Esophagus muscularis mucosa (tissue), 4 donors: ENCODE data around the gene MADD. TPM values are rescaled to one million over a fixed set of nuclear protein-coding genes. Genes with fewer than 3 reads are reported as not detected.

Experiments used
- DNase-seq: peaks from one replicate; pipeline ENCODE4 v3.0.0-alpha.2; 2017; ENCODE audit errors: extremely low spot score
- H3K27ac ChIP-seq, 4 donors: fragments of 200-600 bp; sonication (generic); replicated peaks in 1 of 4; 1 replicate in 3 of 4; 2 replicates in 1 of 4; pipeline ENCODE4 v1.5.1; 2016 to 2019; ENCODE audit warnings: mild to moderate bottlenecking in 1 of 4
- H3K27me3 ChIP-seq, 4 donors: fragments of 200-600 bp; sonication (generic); one replicate each; pipeline versions ENCODE4 v1.5.1 to v1.6.0; 2016 to 2019
- H3K36me3 ChIP-seq, 4 donors: fragments of 200-600 bp; sonication (generic); one replicate each; pipeline ENCODE4 v1.5.1; 2016 to 2019
- H3K4me1 ChIP-seq, 4 donors: fragments of 200-600 bp; sonication (generic); one replicate each; pipeline ENCODE4 v1.5.1; 2016 to 2019
- H3K4me3 ChIP-seq, 4 donors: fragments of 200-600 bp; sonication (generic); 1 replicate in 2 of 4; 2 replicates in 2 of 4; pipeline ENCODE4 v1.5.1; 2016 to 2019; ENCODE audit warnings: mild to moderate bottlenecking in 4 of 4, moderate library complexity in 1 of 4
- H3K9me3 ChIP-seq, 4 donors: fragments of 200-600 bp; sonication (generic); 1 replicate in 3 of 4; 2 replicates in 1 of 4; pipeline ENCODE4 v1.5.1; 2016 to 2019
- EP300 ChIP-seq: sonication (generic); formaldehyde crosslinking; IDR thresholded peaks from one replicate; pipeline ENCODE4 v1.6.1; 2017; ENCODE audit warnings: antibody characterized with exemption
- POLR2A ChIP-seq: fragments of 450-650 bp; IDR thresholded peaks from one replicate; pipeline ENCODE4 v1.6.1; 2017; ENCODE audit warnings: antibody characterized with exemption, moderate library complexity, mild to moderate bottlenecking, low read depth
- POLR2AphosphoS5 ChIP-seq, 2 donors: sonication (generic); formaldehyde crosslinking; IDR thresholded peaks; one replicate each; pipeline ENCODE4 v1.6.1; 2017; ENCODE audit warnings: antibody characterized with exemption in 2 of 2
- WGBS: methylation state at CpG from one replicate; pipeline ENCODE4 v1.1.5; 2018; 5-methylcytosine and 5-hydroxymethylcytosine counted together
- intact Hi-C: fragments of 100-400 bp; cut with DNase I; formaldehyde crosslinking; loops from one replicate; pipeline ENCODE4 v1.15.1; 2023
- total RNA-seq, 4 donors: library from RNA; depleted of rRNA; stranded (reverse); fragments of >200 nt; gene quantifications; one replicate each; pipeline versions ENCODE4 v1.1.0 to v1.2.1, GENCODE V29; 2016
- TF ChIP-seq, protein P1 (sequence below), 3 experiments: fragments of 200-600 bp in 2 of 3; fragments of 450-650 bp in 1 of 3; sonication (generic) in 2 of 3; IDR thresholded peaks; one replicate each; pipeline ENCODE4 v1.5.1; 2017 to 2019; ENCODE audit warnings: antibody characterized with exemption in 3 of 3, mild to moderate bottlenecking in 2 of 3, moderate library complexity in 1 of 3

MADD gene
- total RNA-seq, 4 donors from 2014 or later: 27.8 to 35.4 (median 32.7) TPM

DNA sequence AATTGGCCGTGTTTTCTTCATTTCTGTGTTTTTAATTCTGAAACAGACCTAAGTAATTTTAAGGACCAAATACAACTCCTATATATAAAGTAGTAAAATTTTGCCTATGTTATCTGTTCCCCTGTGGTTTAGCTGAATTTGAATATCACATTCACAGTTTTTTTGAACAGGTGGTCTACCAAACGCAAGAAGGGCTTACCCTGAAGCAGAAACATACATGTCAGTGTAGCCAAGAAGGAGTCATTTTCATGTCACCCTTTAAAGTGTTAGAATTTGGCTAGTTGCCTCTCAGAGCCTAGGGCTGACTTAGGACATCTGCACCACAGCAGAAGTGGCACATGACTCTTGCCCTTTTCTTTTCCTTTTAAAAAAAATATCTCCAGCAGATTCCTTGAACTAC is 48.2 kb downstream of the MADD start:
- DNase-seq: no peak
- Histone ChIP-seq H3K36me3 (peaks cover 50 to 73% (median 57%) of the 10 kb centered on the region in 4 donors), H3K4me1 (no peaks in the 10 kb centered on the region), H3K27me3 (no peaks in the 10 kb centered on the region), H3K27ac (no peak overlapping the region), H3K4me3 (no peak overlapping the region), H3K9me3 (no peaks in the 10 kb centered on the region)
- WGBS: 94% methylated on average over 2 of the region's 2 CpGs
- intact Hi-C loops: no loop called here
- no peak for TF ChIP-seq EP300
- no peak for TF ChIP-seq POLR2A

DNA sequence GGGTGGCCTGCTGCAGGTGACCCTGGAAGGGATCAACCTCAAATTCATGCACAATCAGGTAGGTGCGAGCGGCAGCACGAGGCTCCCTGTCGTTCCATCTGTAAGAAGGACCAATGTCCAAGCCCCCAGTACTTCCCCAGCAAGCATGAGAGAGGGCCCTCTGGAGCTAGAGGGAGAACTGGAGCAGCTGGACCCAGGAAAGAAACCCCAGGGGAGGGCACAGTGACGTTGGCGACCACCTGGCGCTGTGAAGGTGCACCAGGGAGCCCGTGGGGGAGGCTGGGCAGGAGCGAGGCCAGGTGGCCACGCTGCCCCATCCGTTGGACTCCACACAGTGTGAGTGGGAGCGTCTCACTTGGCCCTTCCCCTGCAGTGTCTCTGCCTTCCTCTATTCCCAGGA is 54.6 kb downstream of the MADD start:
- Histone ChIP-seq H3K9me3 (no peaks in the 10 kb centered on the region), H3K27ac (no peak overlapping the region), H3K4me1 (peaks cover 5 to 8% (median 6%) of the 10 kb centered on the region in 4 donors), H3K4me3 (no peak overlapping the region), H3K36me3 (peaks cover under 1 to 51% (median 16%) of the 10 kb centered on the region in 4 donors), H3K27me3 (no peaks in the 10 kb centered on the region)
- TF ChIP-seq, protein P1, sequence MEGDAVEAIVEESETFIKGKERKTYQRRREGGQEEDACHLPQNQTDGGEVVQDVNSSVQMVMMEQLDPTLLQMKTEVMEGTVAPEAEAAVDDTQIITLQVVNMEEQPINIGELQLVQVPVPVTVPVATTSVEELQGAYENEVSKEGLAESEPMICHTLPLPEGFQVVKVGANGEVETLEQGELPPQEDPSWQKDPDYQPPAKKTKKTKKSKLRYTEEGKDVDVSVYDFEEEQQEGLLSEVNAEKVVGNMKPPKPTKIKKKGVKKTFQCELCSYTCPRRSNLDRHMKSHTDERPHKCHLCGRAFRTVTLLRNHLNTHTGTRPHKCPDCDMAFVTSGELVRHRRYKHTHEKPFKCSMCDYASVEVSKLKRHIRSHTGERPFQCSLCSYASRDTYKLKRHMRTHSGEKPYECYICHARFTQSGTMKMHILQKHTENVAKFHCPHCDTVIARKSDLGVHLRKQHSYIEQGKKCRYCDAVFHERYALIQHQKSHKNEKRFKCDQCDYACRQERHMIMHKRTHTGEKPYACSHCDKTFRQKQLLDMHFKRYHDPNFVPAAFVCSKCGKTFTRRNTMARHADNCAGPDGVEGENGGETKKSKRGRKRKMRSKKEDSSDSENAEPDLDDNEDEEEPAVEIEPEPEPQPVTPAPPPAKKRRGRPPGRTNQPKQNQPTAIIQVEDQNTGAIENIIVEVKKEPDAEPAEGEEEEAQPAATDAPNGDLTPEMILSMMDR (IDR thresholded peaks at IDR 0.05): no peak
- TF ChIP-seq POLR2AphosphoS5 (IDR thresholded peaks at IDR 0.05): no peak
- no peak for TF ChIP-seq EP300
- no peak for TF ChIP-seq POLR2A
- intact Hi-C loops: no loop called here
- WGBS: 87% methylated on average over 3 of the region's 12 CpGs
- no peak for DNase-seq

DNA sequence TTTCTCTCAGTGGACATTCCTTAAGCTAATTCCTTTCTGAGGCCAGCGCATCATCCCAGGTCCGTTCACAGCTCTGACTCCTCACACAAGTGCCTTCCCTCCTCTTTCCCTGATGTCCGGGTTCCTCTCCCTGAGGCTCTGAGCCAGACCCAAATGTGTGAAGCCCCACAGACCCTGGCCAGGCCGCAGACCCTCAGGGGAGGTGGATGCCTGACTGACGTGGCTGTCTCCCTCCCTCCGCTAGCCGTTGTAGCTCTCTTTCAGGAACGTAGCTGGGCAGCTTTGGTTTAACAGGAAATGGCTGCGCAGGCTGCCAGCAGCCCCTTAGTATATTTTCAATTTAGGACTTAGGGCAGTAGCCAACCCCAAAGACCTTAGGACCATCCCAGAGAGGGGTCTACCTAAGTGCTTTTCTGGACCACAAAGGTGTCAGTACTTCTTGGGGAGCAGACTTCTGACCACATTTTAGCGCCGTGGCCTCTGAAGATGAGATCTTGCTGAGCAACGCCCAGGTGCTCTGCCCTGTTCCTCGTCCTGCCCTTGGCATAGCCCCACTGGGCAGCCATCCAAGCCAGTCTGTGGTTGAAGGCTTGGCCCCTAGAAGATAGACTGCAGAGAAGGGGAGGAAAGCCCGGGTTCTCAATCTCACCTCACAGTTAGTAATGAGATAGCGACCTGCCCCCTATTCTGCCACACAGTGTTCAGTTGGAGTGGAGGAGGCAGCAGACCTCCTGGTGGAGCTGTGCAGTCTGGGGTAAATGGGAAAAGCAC is 55.5 kb downstream of the MADD start:
- Histone ChIP-seq H3K9me3 (no peaks in the 10 kb centered on the region), H3K4me3 (no peak overlapping the region), H3K27ac (no peak overlapping the region), H3K27me3 (no peaks in the 10 kb centered on the region), H3K36me3 (peaks cover 0 to 54% (median 12%) of the 10 kb centered on the region in 4 donors), H3K4me1 (peaks cover 14 to 18% (median 16%) of the 10 kb centered on the region in 4 donors)
- intact Hi-C loops: no loop called here
- DNase-seq: no peak
- TF ChIP-seq EP300 (no peak), POLR2AphosphoS5 (IDR thresholded peaks at IDR 0.05) (no peak), POLR2A (no peak)
- TF ChIP-seq, protein P1 (IDR thresholded peaks at IDR 0.05): no peak
- WGBS: 82% methylated on average over 15 of the region's 15 CpGs

DNA sequence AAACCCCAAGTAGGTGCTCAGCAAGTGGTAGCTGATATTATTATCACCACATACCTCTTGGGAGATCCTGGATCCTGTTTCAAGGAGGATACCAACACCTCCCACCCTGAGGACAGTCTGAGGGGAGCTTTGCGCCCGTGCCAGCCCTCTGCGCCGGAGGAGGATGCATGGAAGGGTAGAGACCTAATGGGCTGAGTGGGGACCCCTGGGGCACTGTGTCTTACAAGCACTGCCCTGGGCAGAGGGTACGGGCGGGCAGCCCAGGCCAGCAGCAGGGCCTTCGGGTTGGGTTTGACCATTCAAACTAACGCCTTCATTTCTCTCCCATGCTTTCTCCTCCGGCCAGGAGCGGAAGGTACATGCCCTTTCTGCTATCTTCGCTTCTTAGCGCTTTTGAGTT is 56.3 kb downstream of the MADD start:
- TF ChIP-seq POLR2A (no peak), POLR2AphosphoS5 (IDR thresholded peaks at IDR 0.05) (no peak), EP300 (no peak)
- TF ChIP-seq, protein P1 (IDR thresholded peaks at IDR 0.05): no peak
- H3K27ac ChIP-seq: no peak overlapping the region
- H3K27me3 ChIP-seq: no peaks in the 10 kb centered on the region
- WGBS: 96% methylated on average over 10 of the region's 12 CpGs
- no peaks in the 10 kb centered on the region for H3K9me3 ChIP-seq
- no peak for DNase-seq
- intact Hi-C loops: no loop called here
- H3K36me3 ChIP-seq: peaks cover under 1 to 54% (median 13%) of the 10 kb centered on the region in 4 donors
- H3K4me3 ChIP-seq: no peak overlapping the region
- H3K4me1 ChIP-seq: peaks cover 17 to 20% (median 19%) of the 10 kb centered on the region in 4 donors

DNA sequence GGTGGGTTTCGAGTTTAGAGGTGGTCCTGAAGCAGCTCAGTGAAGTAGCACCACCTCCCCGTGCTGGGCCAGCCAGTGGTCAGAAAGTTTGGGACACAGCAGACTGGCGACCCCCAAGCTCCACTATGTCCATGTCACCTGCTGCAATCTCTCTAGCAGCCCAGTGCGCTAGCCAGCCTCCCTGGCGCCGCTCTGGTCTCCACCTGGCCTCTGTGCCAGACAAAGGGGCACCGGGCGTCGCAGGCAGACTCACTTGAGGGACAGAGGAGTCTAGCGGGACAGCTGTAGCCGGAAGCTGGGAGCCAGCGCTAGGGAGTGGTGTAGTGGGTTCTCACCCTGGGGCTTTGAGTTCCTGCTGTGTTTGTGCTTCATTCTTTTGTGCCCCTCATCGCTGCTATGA is 57.1 kb downstream of the MADD start:
- Histone ChIP-seq H3K27ac (no peak overlapping the region), H3K27me3 (no peaks in the 10 kb centered on the region), H3K36me3 (peaks cover 9 to 54% (median 15%) of the 10 kb centered on the region in 4 donors), H3K4me3 (no peak overlapping the region), H3K9me3 (no peaks in the 10 kb centered on the region), H3K4me1 (peaks cover 17 to 27% (median 21%) of the 10 kb centered on the region in 4 donors)
- WGBS: 92% methylated on average over 13 of the region's 13 CpGs
- DNase-seq: no peak
- TF ChIP-seq POLR2AphosphoS5 (IDR thresholded peaks at IDR 0.05): no peak
- TF ChIP-seq POLR2A: no peak
- no peak for TF ChIP-seq EP300
- TF ChIP-seq, protein P1 (IDR thresholded peaks at IDR 0.05): no peak
- intact Hi-C loops: no loop called here
